Measurements from ENCODE around the gene SLC25A31.

- no peak for TF ChIP-seq CTCF (IDR thresholded peaks at IDR 0.05 in 4 of 5, conservative IDR thresholded peaks at IDR 0.05 in 1 of 5)
- no peak for TF ChIP-seq POLR2A (IDR thresholded peaks at IDR 0.05)
Observed at GRCh38 chr4:127772769-127773671, 42.8 kb downstream of the SLC25A31 start.
